H54 (cell line): ENCODE data around the gene ARHGEF10L.

Experiments
- DNase-seq: peaks from one replicate; pipeline ENCODE4 v3.0.0; 2011; ENCODE audit warnings: low spot score, mixed read lengths; ENCODE audit not compliant: insufficient read length
- FAIRE-seq: peaks from 3 replicates; lab custom pipeline; 2011; peaks lifted over from hg19 to GRCh38; lab: Jason Lieb, UNC
- POLR2A ChIP-seq: IDR thresholded peaks from 2 replicates; pipeline ENCODE4 v1.6.1; 2011; ENCODE audit warnings: low read depth, mild to moderate bottlenecking, low read length

Gene ARHGEF10L

GRCh38 chr1:17546946-17547670 is 7.6 kb downstream of the ARHGEF10L start:
- DNase-seq (no peak), FAIRE-seq (no peak)
- TF ChIP-seq POLR2A = no peak

- no peak for FAIRE-seq
- DNase-seq = no peak
- no peak for TF ChIP-seq POLR2A
Measured at GRCh38 chr1:17549384-17549783, 9.9 kb downstream of the ARHGEF10L start.

GRCh38 chr1:17550729-17551584 is 11.5 kb downstream of the ARHGEF10L start:
- no peak for FAIRE-seq
- no peak for DNase-seq
- TF ChIP-seq POLR2A = no peak

- FAIRE-seq (no peak), DNase-seq (no peak)
- no peak for TF ChIP-seq POLR2A
Measured at GRCh38 chr1:17551755-17552234, 12.3 kb downstream of the ARHGEF10L start.

- DNase-seq (no peak), FAIRE-seq (peak; percentile 68)
- TF ChIP-seq POLR2A = no peak
Measured at GRCh38 chr1:17553975-17554700, 14.6 kb downstream of the ARHGEF10L start.

- FAIRE-seq (no peak), DNase-seq (no peak)
- no peak for TF ChIP-seq POLR2A
Measured at GRCh38 chr1:17554954-17555353, 15.5 kb downstream of the ARHGEF10L start.

- TF ChIP-seq POLR2A = no peak
- FAIRE-seq = no peak
- no peak for DNase-seq
Measured at GRCh38 chr1:17557986-17558385, 18.5 kb downstream of the ARHGEF10L start.

GRCh38 chr1:17558541-17558940 is 19.0 kb downstream of the ARHGEF10L start:
- FAIRE-seq (no peak), DNase-seq (no peak)
- TF ChIP-seq POLR2A = no peak

GRCh38 chr1:17558954-17559614 is 19.6 kb downstream of the ARHGEF10L start:
- no peak for FAIRE-seq
- no peak for DNase-seq

GRCh38 chr1:17559615-17560419 is 20.3 kb downstream of the ARHGEF10L start:
- DNase-seq (no peak), FAIRE-seq (no peak)
- no peak for TF ChIP-seq POLR2A

More at GRCh38 chr1:17558954-17559614, 19.6 kb downstream of the ARHGEF10L start:
- TF ChIP-seq POLR2A = no peak

GRCh38 chr1:17561247-17561548 is 21.7 kb downstream of the ARHGEF10L start:
- FAIRE-seq = no peak
- DNase-seq = no peak
- 0 out of 2 replicates have a peak, but pooled peaks have one; percentile 12 for TF ChIP-seq POLR2A

GRCh38 chr1:17561561-17561985 is 22.1 kb downstream of the ARHGEF10L start:
- no peak for TF ChIP-seq POLR2A
- DNase-seq (no peak), FAIRE-seq (no peak)
